Measurements from ENCODE around the gene FBLIM1. TPM values are rescaled to one million over a fixed set of nuclear protein-coding genes. Genes with fewer than 3 reads are reported as not detected.
A peak's percentile ranks its signal among the peaks of the same experiment; 100 is the strongest.

The FBLIM1 gene
- total RNA-seq, 2 experiments from 2014 or later, result 0.50 TPM; not detected in 1

GRCh38 chr1:15757016-15757543, 1.5 kb upstream of the FBLIM1 start:
- Mint-ChIP-seq H3K4me3 (peak overlapping the region; percentile 63), H3K27me3 (peaks cover 59% of the 10 kb centered on the region), H3K4me1 (ENCODE audit: low read depth) (peaks cover 15% of the 10 kb centered on the region), H3K36me3 (ENCODE audit: low read depth) (no peaks in the 10 kb centered on the region), H3K27ac (no peak overlapping the region), H3K9me3 (no peaks in the 10 kb centered on the region)
- ATAC-seq (ENCODE audit: poor library complexity) (no peak), DNase-seq (peak in 1 of 14 experiments; percentile 30)
- H3K9me3 ChIP-seq (ENCODE audit: control insufficient read depth in 1 of 2, insufficient read depth in 1 of 2, low read length in 2 of 2), result no peaks in the 10 kb centered on the region
- peaks cover 24 to 48% of the 10 kb centered on the region in 2 experiments for H3K27me3 ChIP-seq (ENCODE audit: control insufficient read depth in 1 of 2, insufficient read depth in 2 of 2, low read length in 2 of 2)
- H3K4me1 ChIP-seq (ENCODE audit: insufficient read depth, low read length), result peaks cover 21% of the 10 kb centered on the region
- H3K27ac ChIP-seq (ENCODE audit: low read depth in 1 of 2, low read length in 2 of 2), result no peak overlapping the region
- intact Hi-C loops (cut with DNase I, micrococcal nuclease), result no loop called here
- POLR2A ChIA-PET, result no interaction called here
- CTCF ChIA-PET, result no interaction called here
- H3K4me3 ChIP-seq (ENCODE audit: low read length), result no peak overlapping the region
- no peak for TF ChIP-seq CTCF (IDR thresholded peaks at IDR 0.05)
- no peaks in the 10 kb centered on the region for H3K36me3 ChIP-seq (ENCODE audit: insufficient read depth, low read length)

DNA sequence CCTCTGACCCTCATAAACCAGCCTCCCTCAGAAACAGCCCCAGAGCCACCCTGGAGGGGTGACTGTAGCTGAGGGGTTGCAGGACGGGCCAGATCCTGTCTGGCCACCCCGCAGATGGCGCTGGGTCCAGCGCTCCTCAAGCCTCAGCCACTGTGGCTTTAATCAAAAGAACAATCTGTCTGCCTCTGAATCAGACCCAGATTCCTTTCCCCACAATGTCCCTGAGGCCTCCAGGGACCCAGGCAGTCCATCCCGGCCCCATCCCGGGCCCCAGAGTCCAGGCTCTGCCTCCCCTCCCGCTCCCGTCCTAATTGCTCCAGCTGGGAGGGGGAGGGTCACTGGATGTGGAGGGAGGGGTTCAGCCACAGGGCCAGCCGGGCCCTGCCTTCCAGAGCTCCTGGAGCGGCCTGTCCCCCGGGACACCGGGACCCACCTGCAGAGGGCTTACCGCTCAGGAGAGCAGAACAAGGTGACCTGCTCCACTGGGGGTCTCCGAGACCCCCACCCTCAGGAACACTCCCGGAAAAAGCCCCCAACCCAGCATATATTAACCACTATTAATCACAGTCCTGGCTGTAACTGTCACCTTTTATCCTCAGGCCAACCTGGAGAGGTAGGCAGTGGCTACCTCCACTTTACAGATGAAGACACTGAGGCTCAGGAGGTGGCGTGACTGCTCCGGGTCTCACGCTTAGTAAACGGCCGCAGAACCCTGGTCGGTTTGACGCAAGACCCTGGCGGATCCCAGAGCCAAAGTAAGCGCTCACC, 836 bp upstream of the FBLIM1 start:
- Histone ChIP-seq H3K4me1 (ENCODE audit: insufficient read depth, low read length) (peaks cover 21% of the 10 kb centered on the region), H3K4me3 (ENCODE audit: low read length) (no peak overlapping the region), H3K27me3 (ENCODE audit: control insufficient read depth in 1 of 2, insufficient read depth in 2 of 2, low read length in 2 of 2) (peaks cover 24 to 48% of the 10 kb centered on the region in 2 experiments), H3K27ac (ENCODE audit: low read depth in 1 of 2, low read length in 2 of 2) (no peak overlapping the region), H3K9me3 (ENCODE audit: control insufficient read depth in 1 of 2, insufficient read depth in 1 of 2, low read length in 2 of 2) (no peaks in the 10 kb centered on the region), H3K36me3 (ENCODE audit: insufficient read depth, low read length) (no peaks in the 10 kb centered on the region)
- intact Hi-C loops (cut with DNase I, micrococcal nuclease), result no loop called here
- H3K27me3 Mint-ChIP-seq, result peaks cover 64% of the 10 kb centered on the region
- no peak overlapping the region for H3K27ac Mint-ChIP-seq
- peak overlapping the region; percentile 77 for H3K4me3 Mint-ChIP-seq
- DNase-seq, result peak in 1 of 14 experiments; percentile 31
- H3K9me3 Mint-ChIP-seq, result no peaks in the 10 kb centered on the region
- H3K4me1 Mint-ChIP-seq (ENCODE audit: low read depth), result peaks cover 15% of the 10 kb centered on the region
- no peak for ATAC-seq (ENCODE audit: poor library complexity)
- ChIA-PET CTCF (no interaction called here), POLR2A (no interaction called here)
- TF ChIP-seq CTCF (IDR thresholded peaks at IDR 0.05), result no peak
- no peaks in the 10 kb centered on the region for H3K36me3 Mint-ChIP-seq (ENCODE audit: low read depth)

DNA sequence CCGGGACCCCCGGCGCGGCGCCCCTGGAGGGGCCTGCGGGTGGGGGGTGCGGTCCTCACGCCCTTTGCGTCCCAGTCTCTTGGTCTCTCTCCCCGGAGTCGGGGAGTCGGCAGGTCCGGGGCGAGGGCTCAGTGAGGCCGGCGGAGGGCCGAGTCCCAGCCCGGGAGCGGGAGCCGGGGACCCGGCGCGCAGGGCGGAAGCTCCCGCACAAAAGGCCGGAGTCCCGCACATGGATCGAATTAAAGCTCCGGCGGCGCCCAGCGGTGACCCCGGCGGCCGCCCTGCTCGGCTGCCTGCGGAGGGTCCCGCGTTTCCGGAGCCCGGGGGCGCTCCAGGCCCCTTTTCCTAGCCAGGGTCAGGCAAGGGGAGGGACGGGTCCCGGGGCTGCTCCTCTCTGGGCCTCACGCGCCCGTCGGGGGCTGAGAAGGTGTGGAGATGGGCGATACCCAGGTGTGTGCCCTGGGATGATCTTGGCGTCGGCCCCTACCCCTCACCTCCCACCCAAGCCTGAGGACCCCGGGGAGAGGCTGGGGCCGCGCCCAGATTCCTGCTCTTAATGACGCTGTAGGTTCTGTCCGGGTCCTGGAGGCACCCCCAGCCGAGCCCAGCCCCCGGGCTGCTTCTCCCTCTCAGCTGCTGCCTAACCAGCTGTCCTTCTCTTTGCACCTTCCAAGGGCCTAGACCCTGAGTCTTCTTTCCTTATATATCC, 512 bp downstream of the FBLIM1 start:
- POLR2A ChIA-PET, result no interaction called here
- Histone ChIP-seq H3K27ac (ENCODE audit: low read depth in 1 of 2, low read length in 2 of 2) (no peak overlapping the region), H3K27me3 (ENCODE audit: control insufficient read depth in 1 of 2, insufficient read depth in 2 of 2, low read length in 2 of 2) (peaks cover 24 to 48% of the 10 kb centered on the region in 2 experiments), H3K9me3 (ENCODE audit: control insufficient read depth in 1 of 2, insufficient read depth in 1 of 2, low read length in 2 of 2) (no peaks in the 10 kb centered on the region), H3K36me3 (ENCODE audit: insufficient read depth, low read length) (no peaks in the 10 kb centered on the region), H3K4me3 (ENCODE audit: low read length) (no peak overlapping the region), H3K4me1 (ENCODE audit: insufficient read depth, low read length) (peaks cover 21% of the 10 kb centered on the region)
- peak overlapping the region; percentile 35 for H3K4me3 Mint-ChIP-seq
- intact Hi-C loops (cut with DNase I, micrococcal nuclease), result no loop called here
- no peak overlapping the region for H3K27ac Mint-ChIP-seq
- peak in 2 of 14 experiments; percentile 28 to 31 for DNase-seq
- no peaks in the 10 kb centered on the region for H3K9me3 Mint-ChIP-seq
- ATAC-seq (ENCODE audit: poor library complexity), result peak; percentile 21
- H3K27me3 Mint-ChIP-seq, result peaks cover 64% of the 10 kb centered on the region
- CTCF ChIA-PET, result no interaction called here
- no peaks in the 10 kb centered on the region for H3K36me3 Mint-ChIP-seq (ENCODE audit: low read depth)
- H3K4me1 Mint-ChIP-seq (ENCODE audit: low read depth), result peaks cover 15% of the 10 kb centered on the region
- TF ChIP-seq CTCF (IDR thresholded peaks at IDR 0.05), result no peak

All from CD4-positive, alpha-beta T cell (primary cell).